ENCODE data around the gene SRGAP3.

SRGAP3 gene

GRCh38 chr3:8969241-8969640, 280.2 kb downstream of the SRGAP3 start:
- TF ChIP-seq EZH2phosphoT487 (IDR thresholded peaks at IDR 0.05; ENCODE audit: borderline replicate concordance), result no peak
- Histone ChIP-seq H3K9me2 (replicated peaks; ENCODE audit: low read depth, low read length) (no peaks in the 10 kb centered on the region), H3K9me3 (ENCODE audit: insufficient read depth, low read depth, low read length) (no peaks in the 10 kb centered on the region), H3K4me1 (ENCODE audit: insufficient read depth, low read length, poor library complexity, severe bottlenecking) (peaks cover under 1% of the 10 kb centered on the region), H3K79me2 (ENCODE audit: insufficient read depth, low read length) (no peaks in the 10 kb centered on the region), H4K20me1 (ENCODE audit: insufficient read depth, low read length, poor library complexity, severe bottlenecking) (no peaks in the 10 kb centered on the region), H3K4me2 (ENCODE audit: low read depth, low read length, poor library complexity, severe bottlenecking) (no peak overlapping the region), H3K9ac (ENCODE audit: low read depth, low read length, poor library complexity, severe bottlenecking) (no peak overlapping the region), H3K4me3 (ENCODE audit: low read length, poor library complexity, severe bottlenecking) (no peak overlapping the region), H3F3A (ENCODE audit: low read depth) (no peaks in the 10 kb centered on the region), H3K27me3 (ENCODE audit: insufficient read depth, low read length, poor library complexity, severe bottlenecking) (no peaks in the 10 kb centered on the region), H2AFZ (ENCODE audit: low read length) (no peak overlapping the region), H3K36me3 (ENCODE audit: insufficient read depth, low read length) (no peaks in the 10 kb centered on the region)

DNA sequence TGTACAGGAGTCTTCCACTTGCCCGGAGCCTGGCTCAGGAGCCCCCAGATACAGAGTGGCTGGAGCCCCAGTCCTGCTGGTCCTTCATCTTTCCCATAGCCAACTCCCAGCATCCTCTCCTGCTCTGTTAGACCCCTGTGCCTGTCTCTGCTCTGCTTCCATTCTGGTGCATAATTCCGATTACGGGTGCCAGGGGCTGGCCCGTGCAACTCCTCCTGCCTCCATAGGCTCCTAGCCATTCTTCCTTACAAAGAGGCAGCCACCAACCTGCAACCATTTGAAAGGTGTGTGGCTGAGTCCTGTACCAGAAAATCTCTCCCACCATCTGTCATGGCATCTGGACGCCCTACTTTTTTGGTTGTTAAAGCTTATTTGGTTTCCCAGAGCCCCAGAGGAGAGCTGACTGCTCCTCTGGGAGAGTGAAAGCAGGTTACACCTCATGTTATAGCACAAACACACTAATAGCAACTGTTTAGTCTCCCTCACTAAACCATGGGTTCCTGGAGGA, 281.0 kb downstream of the SRGAP3 start:
- TF ChIP-seq CTCF (conservative IDR thresholded peaks at IDR 0.05; ENCODE audit: low read length) (no peak), EZH2phosphoT487 (IDR thresholded peaks at IDR 0.05; ENCODE audit: borderline replicate concordance) (no peak)
- Histone ChIP-seq H3K36me3 (ENCODE audit: insufficient read depth, low read length) (no peaks in the 10 kb centered on the region), H3K9me2 (replicated peaks; ENCODE audit: low read depth, low read length) (no peaks in the 10 kb centered on the region), H2AFZ (ENCODE audit: low read length) (no peak overlapping the region), H3K4me1 (ENCODE audit: insufficient read depth, low read length, poor library complexity, severe bottlenecking) (peaks cover 9% of the 10 kb centered on the region), H3K4me3 (ENCODE audit: low read length, poor library complexity, severe bottlenecking) (no peak overlapping the region), H3K9ac (ENCODE audit: low read depth, low read length, poor library complexity, severe bottlenecking) (no peak overlapping the region), H4K20me1 (ENCODE audit: insufficient read depth, low read length, poor library complexity, severe bottlenecking) (no peaks in the 10 kb centered on the region), H3K27me3 (ENCODE audit: insufficient read depth, low read length, poor library complexity, severe bottlenecking) (no peaks in the 10 kb centered on the region), H3K9me3 (ENCODE audit: insufficient read depth, low read depth, low read length) (no peaks in the 10 kb centered on the region), H3K4me2 (ENCODE audit: low read depth, low read length, poor library complexity, severe bottlenecking) (no peak overlapping the region), H3F3A (ENCODE audit: low read depth) (no peaks in the 10 kb centered on the region), H3K79me2 (ENCODE audit: insufficient read depth, low read length) (no peaks in the 10 kb centered on the region)

- Histone ChIP-seq H3K27me3 (ENCODE audit: insufficient read depth, low read length, poor library complexity, severe bottlenecking) (no peaks in the 10 kb centered on the region), H3K9ac (ENCODE audit: low read depth, low read length, poor library complexity, severe bottlenecking) (no peak overlapping the region), H3F3A (ENCODE audit: low read depth) (no peaks in the 10 kb centered on the region), H3K36me3 (ENCODE audit: insufficient read depth, low read length) (no peaks in the 10 kb centered on the region), H3K4me3 (ENCODE audit: low read length, poor library complexity, severe bottlenecking) (no peak overlapping the region), H2AFZ (ENCODE audit: low read length) (no peak overlapping the region), H3K4me1 (ENCODE audit: insufficient read depth, low read length, poor library complexity, severe bottlenecking) (peaks cover 13% of the 10 kb centered on the region), H4K20me1 (ENCODE audit: insufficient read depth, low read length, poor library complexity, severe bottlenecking) (peaks cover 6% of the 10 kb centered on the region), H3K9me2 (replicated peaks; ENCODE audit: low read depth, low read length) (no peaks in the 10 kb centered on the region), H3K9me3 (ENCODE audit: insufficient read depth, low read depth, low read length) (no peaks in the 10 kb centered on the region), H3K4me2 (ENCODE audit: low read depth, low read length, poor library complexity, severe bottlenecking) (no peak overlapping the region), H3K79me2 (ENCODE audit: insufficient read depth, low read length) (peaks cover 7% of the 10 kb centered on the region)
- no peak for TF ChIP-seq CTCF (conservative IDR thresholded peaks at IDR 0.05; ENCODE audit: low read length)
These were observed 281.9 kb downstream of the SRGAP3 start for GRCh38 chr3:8967553-8967952.

GRCh38 chr3:8966820-8967348, 282.6 kb downstream of the SRGAP3 start:
- Histone ChIP-seq H3K79me2 (ENCODE audit: insufficient read depth, low read length) (peaks cover 14% of the 10 kb centered on the region), H3F3A (ENCODE audit: low read depth) (no peaks in the 10 kb centered on the region), H3K4me2 (ENCODE audit: low read depth, low read length, poor library complexity, severe bottlenecking) (no peak overlapping the region), H2AFZ (ENCODE audit: low read length) (no peak overlapping the region), H3K4me3 (ENCODE audit: low read length, poor library complexity, severe bottlenecking) (no peak overlapping the region), H3K9ac (ENCODE audit: low read depth, low read length, poor library complexity, severe bottlenecking) (no peak overlapping the region), H4K20me1 (ENCODE audit: insufficient read depth, low read length, poor library complexity, severe bottlenecking) (peaks cover 13% of the 10 kb centered on the region), H3K9me2 (replicated peaks; ENCODE audit: low read depth, low read length) (no peaks in the 10 kb centered on the region), H3K4me1 (ENCODE audit: insufficient read depth, low read length, poor library complexity, severe bottlenecking) (peaks cover 20% of the 10 kb centered on the region), H3K27me3 (ENCODE audit: insufficient read depth, low read length, poor library complexity, severe bottlenecking) (no peaks in the 10 kb centered on the region), H3K9me3 (ENCODE audit: insufficient read depth, low read depth, low read length) (no peaks in the 10 kb centered on the region), H3K36me3 (ENCODE audit: insufficient read depth, low read length) (no peaks in the 10 kb centered on the region)
- no peak for TF ChIP-seq CTCF (conservative IDR thresholded peaks at IDR 0.05; ENCODE audit: low read length)
- no peak for TF ChIP-seq EZH2phosphoT487 (IDR thresholded peaks at IDR 0.05; ENCODE audit: borderline replicate concordance)

Data from Loucy (cell line).